Hindlimb muscle (tissue), 1 donor: Measurements from ENCODE around the gene SLC25A45. TPM values are rescaled to one million over a fixed set of nuclear protein-coding genes. Genes with fewer than 3 reads are reported as not detected.

Experiments
- DNase-seq: peaks from one replicate; pipeline ENCODE4 v3.0.0-alpha.2; 2013
- polyA plus RNA-seq: library from polyadenylated mRNA; unstranded; fragments of 120-200 nt; gene quantifications from one replicate; pipeline ENCODE4 v1.2.1, GENCODE V29; 2013; ENCODE audit not compliant: insufficient read length

The SLC25A45 gene
- polyA plus RNA-seq, 1 donor = 10.0 TPM

DNA sequence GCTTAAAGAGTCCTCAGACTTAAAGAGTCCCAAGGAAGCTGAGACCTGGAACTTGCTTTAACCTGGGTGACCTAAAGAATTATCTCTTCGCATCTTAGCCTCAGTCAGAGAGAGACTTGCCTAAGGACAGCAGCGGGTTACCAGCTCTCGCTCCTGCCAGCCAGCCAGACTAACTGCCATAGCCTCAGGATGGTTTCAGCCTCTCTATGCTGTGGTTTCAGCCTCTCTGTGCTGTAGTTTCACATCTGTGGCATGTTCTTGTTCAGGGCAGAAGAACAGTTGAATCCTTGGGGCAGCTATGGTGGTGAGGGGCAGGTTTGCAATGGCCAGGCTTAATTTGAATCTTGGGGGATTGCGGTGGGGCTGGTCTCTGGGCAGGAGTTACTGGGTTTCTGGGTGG is 6.3 kb upstream of the SLC25A45 start:
- DNase-seq = no peak

DNA sequence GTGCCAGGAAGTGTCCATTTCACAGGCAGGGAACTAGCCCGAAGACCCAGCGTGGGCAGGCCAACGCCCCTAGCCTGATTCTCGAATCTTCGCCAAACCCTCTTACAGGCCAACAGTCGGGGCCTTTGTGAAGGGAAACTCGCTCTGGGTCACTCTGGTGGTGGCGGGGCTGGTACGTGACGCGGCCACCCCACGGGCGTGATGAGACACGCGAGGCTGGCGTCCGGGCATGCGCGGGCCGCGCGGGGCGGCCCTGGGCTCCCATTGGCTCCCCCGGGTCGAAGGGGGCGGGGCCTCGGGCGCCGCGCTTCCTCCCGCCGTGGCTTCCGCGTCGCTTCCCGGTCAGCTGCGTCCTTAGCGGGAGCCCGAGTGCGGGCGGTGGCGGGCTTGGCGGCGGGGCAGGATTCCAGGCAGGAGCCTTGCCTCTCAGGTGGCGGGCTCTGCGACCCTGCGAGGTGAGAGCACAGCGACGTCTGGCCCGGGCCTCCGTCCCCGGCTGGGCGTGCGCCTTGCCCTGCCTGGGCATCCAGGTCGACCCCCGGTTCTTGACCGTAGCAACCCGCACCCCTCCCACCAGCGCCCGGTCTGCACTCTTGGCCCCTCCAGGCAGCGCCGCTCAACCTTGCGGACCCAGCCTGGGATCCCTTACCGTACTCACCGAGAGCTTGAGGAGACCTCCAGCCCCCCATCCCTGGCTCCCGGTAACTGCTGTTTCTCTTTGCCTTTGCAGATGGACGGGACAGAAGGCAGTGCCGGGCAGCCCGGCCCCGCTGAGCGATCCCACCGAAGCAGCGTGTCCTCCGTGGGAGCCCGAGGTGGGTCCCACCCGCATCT is 4.1 kb upstream of the SLC25A45 start, which contains the start of gene FRMD8:
Gene FRMD8 (plus strand): TSS at position 331 of the 834 bp plus-strand sequence. CDS start 400 bp downstream, at position 731.
- peak; percentile 93 for DNase-seq

DNA sequence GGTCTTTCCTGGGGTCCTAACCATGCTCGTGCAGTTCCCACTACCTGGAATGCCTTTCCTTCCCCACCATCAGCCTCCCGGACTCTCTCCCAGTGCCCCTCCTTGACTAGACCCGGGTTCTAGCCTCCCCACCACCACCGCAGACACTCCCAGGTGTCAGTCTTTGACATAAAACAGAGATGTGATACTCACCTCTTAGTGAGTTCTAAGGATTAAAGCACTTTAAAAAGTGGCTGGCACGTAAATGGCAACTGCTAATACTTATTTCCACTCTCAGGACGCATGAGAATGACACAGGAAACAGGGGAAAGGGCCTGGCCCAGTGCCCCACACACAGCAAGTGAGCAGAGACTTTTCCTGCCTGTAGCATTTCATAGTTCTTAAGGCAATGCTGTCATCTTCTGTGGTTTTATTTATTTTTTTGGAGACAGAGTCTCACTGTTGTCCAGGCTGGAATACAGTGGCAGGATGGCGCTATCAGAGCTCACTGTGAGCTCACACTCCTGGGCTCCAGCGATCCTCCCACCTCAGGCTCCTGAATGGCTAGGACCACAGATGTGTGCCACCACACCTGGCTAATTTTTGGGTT is 1.9 kb upstream of the SLC25A45 start:
- no peak for DNase-seq

DNA sequence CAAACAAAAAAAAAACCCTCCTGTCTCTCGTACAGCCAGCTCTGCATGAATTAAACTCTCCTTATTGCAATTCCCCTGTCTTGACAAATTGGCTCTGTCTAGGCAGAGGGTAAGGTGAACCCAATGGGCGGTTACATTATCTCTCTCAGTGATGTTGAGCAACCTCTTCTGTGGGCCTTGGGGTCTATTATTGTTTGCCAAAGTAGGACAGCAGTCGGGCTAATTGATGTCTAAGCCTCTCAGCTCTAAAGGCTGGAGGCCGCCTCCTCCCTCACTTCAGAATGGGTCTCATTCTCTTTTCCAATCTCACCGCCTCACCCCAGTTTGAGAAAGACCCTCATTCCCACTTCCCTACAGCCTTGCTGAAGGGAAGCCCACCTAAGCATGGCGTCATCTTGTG is 1.3 kb upstream of the SLC25A45 start:
- no peak for DNase-seq

DNA sequence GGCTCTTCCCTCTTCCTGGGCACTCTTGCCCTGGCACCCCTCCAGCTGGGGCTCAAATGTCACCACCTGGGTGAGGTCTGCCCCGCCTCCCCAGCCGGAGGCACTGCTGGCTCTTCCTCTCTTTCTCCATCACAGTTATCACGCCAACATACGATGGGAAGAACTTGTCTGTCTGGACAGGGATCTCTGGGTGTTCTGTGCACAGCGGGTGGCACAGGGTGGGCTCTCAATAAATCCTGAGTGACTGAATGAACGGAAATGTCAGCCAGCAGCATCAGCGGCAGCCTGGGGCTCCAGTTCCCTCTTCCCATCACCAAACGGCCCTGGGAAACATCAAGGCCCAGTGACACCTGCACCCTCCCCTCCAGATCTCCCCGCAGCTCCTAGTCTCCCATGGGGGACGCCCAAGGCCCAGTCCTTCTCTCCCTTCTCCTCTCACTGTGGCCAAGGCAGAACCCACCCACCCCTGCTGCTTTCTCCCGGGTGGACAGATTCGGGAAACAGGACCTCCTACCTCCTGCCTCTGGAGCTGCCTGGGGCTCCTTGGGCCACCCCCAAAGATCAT is 440 bp upstream of the SLC25A45 start:
- DNase-seq = no peak

DNA sequence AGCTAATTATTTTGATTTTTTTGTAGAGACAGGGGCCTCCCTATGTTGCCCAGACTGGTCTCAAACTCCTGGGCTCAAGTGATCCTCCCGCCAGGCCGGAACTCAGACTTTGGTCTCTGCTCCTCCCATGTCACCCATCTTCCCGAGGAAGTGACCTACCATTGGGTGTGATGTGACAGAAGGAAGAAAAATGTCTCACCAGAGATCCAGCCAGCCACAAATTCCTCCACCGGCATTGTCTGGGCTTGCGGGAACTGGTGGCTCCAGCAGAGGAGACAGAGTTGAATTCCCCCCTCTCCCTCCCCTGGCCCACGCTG is 772 bp downstream of the SLC25A45 start:
- no peak for DNase-seq

DNA sequence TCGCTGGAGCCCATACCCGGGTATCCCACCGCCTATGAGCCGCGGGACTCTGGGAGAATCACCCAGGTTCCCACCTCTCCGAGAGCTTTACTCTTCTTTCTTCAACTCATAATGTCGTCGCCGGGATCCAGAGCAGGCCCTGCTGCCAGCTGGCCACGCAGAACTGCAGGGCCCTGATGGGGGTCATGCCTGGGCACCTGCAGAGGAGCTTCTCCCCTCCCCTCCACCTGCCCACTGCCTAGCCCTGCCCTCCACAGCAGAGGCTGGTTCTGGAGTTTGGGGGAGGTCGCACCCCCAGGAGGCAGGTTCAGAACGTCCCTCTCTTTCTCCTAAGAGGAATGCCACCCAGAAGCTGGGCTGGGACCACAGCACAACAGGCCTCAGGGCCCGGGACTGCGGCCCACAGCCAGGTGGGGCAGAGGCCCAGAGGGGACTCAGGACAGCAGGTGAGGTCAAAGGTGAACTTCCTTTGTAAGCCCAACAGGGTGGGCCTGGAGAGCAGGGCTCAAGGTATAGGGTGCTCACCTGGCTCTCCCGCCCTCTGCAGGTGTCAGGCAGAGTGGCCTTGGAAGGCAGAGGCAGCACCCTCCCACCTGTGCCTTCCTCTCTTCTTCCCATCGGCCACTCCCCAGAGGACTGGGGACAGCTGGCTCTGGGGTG is 1.9 kb downstream of the SLC25A45 start:
- DNase-seq = no peak

DNA sequence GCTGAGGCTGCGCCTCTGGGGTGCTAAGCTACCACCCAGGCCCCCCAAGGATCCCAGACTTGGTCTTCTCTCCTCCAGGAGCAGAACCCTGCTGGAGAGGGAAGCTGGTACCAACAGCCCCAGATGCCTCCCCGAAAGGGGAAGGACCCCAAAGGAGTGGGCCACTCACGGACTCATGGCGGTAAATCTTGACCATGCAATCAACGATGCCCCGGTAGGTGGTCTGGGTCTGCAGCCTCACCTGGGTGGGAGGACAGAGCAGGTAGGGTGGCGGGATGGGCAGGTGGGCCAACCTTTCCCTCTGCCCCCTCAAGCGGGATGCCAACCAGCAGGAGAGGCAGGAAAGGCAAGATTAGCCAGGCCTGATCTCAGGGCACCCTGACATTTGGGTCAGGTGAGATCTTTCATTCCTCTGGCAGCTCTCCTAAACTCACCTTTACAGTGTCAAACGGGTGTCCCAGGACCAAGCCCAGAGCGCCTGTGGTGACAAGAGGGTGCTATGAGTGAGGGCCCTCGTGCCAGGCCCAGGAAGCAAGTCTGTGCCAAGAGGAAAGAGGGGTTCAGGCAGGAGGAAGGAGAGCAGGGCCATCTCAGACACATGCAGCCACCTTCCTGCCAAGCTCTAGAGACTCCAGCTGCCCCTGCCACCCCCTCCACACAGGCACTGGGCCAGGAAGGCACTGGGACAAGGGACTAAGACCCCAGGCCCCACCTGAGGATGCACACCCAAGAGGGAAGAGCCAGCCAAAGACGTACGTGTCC is 2.6 kb downstream of the SLC25A45 start:
- no peak for DNase-seq

DNA sequence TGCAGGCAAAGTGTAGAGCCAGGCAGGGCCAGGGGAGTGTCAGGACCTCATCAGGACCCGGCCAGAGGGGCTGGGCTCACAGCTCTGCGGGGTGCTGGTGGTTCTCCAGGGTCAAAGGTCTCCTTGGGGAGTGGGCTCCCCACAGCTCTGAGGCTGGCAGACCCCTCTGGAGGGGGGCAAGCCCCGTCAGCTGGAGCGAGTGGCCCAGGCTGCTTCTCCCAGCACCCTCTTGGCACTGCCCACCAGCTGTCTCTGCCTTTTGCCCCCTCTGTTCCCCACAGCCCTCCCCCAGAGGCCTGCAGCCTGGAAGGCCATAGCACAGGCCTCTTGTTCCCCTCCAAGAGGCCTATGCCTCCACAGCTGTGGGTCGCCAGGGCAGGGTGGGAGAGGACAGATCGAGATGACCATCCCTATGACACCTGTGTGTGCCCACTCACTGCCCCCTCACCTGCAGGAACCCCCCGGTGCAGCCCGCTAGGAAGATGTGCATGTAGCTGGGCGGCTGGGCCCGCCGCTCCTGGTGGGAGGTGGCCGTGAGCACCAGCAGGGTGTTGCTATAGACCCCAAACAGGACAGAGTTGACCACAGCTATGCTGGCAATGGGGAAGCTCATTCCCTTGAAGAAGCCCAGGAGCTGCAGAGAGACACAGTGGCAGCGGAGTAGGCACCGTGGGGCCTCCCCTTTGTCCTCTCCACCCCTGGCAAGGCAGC is 3.4 kb downstream of the SLC25A45 start:
- no peak for DNase-seq

DNA sequence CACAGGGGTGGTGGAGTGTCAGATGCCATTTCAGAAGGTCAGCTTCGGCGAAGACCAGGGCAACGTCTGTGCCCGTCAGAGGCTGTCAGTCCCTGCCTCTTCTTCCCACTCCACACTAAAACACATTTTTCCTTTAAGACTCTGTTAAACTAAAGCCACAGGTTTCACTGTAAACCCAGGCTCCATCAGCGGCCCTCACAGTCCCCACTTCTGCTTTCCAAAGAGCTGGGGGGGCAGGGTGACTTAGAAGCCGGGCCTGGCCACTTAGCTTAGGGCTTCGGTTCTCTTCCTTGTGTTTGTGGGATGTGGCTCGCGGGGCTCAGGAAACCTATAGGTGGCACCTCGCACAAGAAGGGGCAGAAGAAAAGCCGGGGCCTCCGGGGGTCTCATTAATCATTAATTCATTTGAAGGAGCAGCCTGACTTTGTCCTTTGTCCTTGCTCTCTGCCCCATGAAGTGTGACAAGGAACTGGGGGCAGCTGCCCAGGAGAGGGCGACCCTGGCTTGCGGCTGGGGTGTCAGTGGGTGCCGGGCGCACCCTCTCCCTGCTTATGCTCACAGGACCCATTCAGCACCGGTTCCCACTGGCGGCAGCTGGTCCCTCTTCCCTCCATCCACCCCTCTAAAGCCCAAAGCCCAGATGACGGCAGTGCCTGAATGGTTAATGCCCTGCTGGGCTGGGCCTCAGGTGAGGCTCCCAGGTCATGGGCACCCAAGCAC is 4.1 kb downstream of the SLC25A45 start:
- no peak for DNase-seq

DNA sequence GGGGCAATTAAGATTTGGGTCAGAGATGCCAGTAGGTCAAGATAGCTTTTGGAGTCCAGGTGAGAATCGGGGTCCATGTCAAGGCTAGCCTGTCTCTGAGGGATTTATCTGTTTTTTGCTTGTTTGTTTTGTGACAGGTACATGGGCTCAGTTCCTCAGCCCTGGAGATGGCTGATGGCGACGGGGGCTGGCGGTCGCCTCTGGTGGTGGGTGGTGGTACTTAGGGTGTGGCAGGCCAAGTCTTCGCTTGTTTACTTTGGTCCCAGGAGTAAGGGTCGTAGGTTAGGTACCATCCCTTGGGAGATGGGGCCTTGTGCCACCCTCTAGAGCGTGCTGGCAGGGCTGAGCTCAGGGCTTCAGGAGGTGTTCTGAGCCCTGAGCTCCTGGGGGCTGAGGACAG is 4.7 kb downstream of the SLC25A45 start:
- DNase-seq = no peak

DNA sequence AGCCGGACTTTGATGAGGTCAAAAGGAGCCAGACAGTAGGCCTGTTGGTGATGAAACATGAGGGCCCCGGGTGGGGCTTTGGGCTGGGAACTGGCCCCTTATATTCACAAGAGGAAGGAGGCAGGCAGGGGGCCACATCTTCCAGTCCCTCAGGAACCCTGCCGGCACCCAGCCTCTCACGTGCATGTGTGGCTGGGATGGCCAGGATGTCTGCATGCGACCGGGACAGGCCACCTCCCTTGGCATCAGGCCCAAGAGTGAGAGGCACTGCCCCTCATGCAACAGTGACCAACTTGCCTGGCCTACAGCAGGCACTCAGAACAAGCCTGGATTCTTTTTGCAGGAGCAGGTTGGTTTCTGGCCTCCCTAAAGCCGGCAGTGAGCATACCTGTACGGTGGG is 5.4 kb downstream of the SLC25A45 start:
- DNase-seq = no peak

DNA sequence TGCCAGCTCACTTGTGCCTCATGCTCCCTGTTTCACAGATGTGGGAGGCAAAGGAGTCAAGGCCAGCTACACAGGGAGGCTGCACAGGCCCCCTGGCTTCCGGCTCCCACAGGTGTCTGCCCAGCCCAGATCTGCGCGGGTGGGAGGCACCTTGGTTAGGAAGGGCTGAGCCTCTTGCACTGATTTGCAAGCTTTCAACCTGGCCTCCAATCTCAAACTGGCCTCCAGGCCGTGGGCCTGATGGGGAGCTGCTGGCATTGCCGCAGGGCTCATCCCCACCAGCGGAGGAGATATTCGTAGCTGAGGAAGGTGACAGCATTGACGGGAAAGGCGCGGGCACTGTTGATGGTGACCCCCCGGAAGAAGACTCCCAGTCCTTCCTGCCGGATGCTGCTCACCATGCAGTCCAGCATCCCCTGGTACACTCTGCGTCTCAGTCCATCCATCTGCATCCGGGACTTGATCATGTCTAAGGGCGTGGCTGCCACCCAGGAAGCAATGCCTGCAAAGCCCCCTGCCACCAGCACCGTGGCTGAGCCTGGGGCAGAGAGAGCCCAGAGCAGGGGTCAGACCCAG is 6.2 kb downstream of the SLC25A45 start:
- DNase-seq = no peak

DNA sequence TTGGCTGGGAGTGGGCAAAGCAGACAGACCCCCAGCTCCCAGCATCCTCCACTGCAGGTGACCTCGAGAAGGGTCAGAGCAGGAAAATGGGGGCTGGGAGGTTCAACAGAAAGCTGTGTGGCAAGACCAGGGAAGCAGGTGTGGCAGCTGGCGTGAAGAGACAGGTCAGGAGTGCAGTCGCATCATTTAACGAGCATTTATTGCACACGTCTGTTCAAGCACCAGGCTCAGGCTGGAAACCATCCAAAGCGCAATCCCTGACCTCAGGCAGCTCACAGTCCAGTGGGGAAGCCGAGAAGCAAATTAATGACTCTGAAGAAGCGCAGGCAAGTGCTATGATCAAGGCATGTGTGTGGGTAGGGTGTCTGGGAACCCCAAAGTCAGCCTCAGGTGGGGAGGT is 7.4 kb downstream of the SLC25A45 start:
- no peak for DNase-seq

DNA sequence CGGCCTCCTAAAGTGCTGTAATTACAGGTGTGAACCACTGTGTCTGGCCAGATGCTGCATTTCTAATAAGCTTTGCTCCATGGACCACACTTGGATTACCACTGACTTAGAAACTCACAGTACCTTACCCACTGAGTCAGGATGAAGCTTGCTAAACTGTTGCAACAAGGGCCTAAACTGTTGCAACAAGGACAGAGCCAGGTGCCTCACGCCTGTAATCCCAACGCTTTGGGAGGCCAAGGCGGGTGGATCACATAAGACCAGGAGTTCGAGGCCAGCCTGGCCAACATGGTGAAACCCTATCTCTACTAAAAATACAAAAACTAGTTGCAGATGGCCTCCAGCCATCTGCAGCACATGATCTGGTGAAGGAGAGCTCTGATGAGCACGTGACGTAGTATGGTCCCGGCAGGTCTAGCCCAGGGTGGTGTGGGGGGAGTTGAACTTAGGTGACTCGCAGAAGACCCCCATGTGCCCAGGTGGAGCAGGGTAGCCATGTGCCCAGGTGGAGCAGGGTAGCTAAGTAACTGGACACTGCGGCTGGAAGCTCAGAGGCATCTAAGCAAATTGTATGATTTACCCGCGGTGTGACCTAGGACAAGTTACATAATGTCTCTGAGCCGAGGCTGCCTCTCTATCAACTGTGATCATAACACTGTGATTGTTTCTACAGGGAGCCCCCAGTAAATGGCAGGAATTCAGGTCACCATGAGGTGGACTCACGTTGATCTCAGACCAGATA is 8.4 kb downstream of the SLC25A45 start:
- no peak for DNase-seq

DNA sequence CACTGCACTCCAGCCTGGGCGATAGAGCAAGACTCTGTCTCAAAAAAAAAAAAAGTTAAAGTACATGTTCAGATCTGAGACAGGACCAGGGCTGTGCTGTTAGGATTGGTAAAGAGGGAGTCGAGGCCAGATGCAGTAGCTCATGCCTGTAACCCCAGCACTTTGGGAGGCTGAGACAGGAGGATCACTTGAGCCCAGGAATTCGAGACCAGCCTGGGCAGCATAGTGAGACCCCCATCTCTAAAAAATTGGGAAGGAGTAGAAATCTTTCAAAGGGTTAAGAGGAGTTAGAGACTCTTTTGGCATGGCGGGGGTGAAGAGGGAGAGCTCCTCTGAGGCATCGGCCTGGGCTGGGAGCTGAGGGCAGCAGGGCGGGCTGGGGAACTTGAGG is 11.8 kb downstream of the SLC25A45 start:
- no peak for DNase-seq

DNA sequence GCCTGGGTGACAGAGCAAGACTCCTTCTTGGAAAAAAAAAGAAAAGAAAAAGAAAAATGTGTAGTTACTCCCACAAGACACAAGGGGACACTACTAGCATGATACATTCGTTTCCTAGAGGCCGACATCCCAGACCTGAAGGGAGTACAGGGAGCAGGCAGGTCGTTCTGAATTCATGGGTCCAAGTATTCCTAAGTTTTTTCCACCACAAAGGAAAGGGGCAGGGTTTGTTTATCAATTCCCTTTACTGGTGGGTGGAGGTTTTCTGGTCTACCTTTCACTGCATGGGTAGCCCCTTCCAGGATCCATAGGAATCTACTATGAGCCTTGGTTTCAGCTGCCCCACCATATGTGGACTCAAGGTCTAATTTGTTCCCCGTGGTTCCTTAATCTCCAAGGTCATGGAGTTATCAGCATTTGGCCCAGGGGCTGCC is 16.1 kb downstream of the SLC25A45 start:
- peak; percentile 49 for DNase-seq

DNA sequence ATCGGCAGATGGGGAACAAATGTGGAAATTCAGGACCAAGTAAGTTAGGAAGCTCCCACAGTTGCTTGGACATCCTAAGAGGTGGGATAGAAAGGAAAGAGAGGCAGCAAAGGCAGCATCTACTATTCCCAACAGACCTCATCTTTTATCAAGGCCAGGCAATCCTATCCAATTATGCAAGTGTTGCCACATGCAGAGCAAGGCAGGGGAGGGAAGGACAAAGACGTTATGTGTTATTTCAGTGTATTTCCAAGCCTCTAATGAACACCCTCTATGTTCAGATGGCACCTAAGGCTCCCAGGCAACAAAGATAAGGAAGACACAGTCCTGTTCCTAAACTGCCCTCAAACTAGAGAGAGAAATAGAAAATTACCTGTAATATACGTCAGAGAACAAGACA is 18.7 kb downstream of the SLC25A45 start:
- no peak for DNase-seq

DNA sequence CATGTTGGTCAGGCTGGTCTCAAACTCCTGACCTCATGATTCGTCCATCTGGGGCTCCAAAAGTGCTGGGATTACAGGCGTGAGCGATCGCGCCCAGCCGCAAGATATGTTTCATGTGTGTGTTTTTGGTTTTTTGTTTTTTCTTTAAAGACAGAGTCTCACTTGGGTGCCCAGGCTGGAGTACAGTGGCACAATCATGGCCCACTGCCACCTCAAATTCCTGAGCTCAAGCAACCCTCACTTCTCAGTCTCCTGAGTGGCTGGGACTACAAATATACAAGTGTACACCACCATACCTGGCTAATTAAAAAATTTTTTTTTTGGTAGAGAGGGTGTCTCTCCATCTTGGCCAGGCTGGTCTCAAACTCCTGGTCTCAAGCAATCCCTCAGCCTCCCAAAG is 19.5 kb downstream of the SLC25A45 start:
- DNase-seq = no peak

DNA sequence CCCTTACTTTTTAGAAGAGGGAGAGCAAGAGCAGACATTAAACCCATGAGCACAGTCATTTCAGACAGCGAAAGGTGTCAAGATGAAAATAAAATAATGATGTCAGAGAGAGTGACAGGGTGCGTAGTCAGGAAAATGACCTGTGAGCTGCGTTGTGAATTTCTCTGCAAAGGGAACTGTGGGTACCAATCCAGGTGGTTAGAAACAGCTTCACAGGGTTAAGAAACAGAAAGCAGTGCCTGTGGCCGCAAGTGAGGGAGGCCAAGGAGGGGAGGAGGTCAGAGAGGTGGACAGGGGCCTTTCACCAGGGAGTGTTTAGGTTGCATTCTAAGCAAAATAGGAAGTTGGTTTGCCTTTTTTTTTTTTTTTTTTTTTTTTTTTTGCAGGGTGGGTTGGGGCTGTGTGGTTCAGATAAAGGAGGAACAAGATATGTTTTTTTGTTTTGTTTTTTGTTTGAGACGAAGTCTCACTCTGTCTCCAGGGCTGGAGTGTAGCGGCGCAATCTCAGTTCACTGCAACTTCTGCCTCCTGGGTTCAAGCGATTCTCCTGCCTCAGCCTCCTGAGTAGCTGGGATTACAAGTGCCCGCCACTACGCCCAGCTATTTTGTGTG is 20.0 kb downstream of the SLC25A45 start:
- DNase-seq = no peak
